A673 (cell line): ENCODE results near the gene ARL4D.

ENCODE experiments used
- CTCF ChIP-seq: fragments of 300-800, 200-600 bp; sonication (generic); conservative IDR thresholded peaks from 2 replicates; pipeline ENCODE4 v1.5.1; 2017; ENCODE audit warnings: low read depth, mild to moderate bottlenecking, antibody characterized with exemption, low read length, moderate library complexity, mixed read lengths
- EZH2 ChIP-seq: fragments of 200-600 bp; sonication (generic); IDR thresholded peaks from 2 replicates; pipeline ENCODE4 v1.6.1; 2017; ENCODE audit warnings: borderline replicate concordance, low read depth, mild to moderate bottlenecking, mixed read lengths, antibody characterized with exemption, low read length; ENCODE audit not compliant: poor library complexity, severe bottlenecking

- TF ChIP-seq CTCF (no peak), EZH2 (no peak)
These were observed 31.7 kb upstream of the ARL4D start for GRCh38 chr17:43366891-43367736.
